ENCODE measurements around the gene IGSF10. TPM values are rescaled to one million over a fixed set of nuclear protein-coding genes. Genes with fewer than 3 reads are reported as not detected.

IGSF10 gene
- total and polyA plus RNA-seq, 4 donors: 0.24 to 1.6 (median 0.73) TPM

DNA sequence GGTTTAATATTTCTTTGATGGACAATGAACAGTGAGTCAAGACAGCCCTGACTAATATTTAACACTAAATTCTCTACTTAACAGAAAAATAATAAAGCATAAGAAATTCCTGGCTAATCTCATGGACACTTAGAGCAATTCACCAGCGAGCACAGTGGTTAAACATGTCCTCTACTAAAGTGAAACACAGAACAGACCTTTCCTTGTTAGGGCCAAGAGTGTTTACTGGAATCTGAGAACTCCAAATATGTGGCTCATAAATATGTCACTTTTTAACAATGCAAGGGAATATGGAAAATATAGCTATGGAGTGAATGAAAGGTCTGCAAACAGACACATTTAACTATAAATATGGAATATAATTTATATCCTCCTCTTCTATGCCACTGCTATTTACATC lies 18.6 kb upstream of the IGSF10 start:
- Histone ChIP-seq H3K4me1 (ENCODE audit: control insufficient read depth in 4 of 4, insufficient read depth in 4 of 4, low read length in 3 of 4) (no peaks in the 10 kb centered on the region), H3K27ac (ENCODE audit: low read depth in 1 of 2, low read length in 2 of 2) (no peak overlapping the region), H3K9me3 (ENCODE audit: control insufficient read depth in 4 of 4, low read length in 3 of 4) (peaks cover 0 to 8% (median 0%) of the 10 kb centered on the region in 4 donors), H3K36me3 (ENCODE audit: control insufficient read depth in 4 of 4, insufficient read depth in 3 of 4, low read depth in 1 of 4, low read length in 3 of 4) (no peaks in the 10 kb centered on the region), H3K27me3 (ENCODE audit: control insufficient read depth in 4 of 4, insufficient read depth in 4 of 4, low read length in 3 of 4) (no peaks in the 10 kb centered on the region), H3K4me3 (ENCODE audit: low read depth in 1 of 3, low read length in 3 of 3) (no peak overlapping the region), H3K9ac (ENCODE audit: low read depth in 1 of 2, low read length in 2 of 2) (no peak overlapping the region)
- DNase-seq (ENCODE audit: low spot score): no peak
- TF ChIP-seq EGR1 (IDR thresholded peaks at IDR 0.05; ENCODE audit: low read depth in 2 of 2) (no peak), TAF1 (conservative IDR thresholded peaks at IDR 0.05) (no peak), GABPA (IDR thresholded peaks at IDR 0.05 in 1 of 2, conservative IDR thresholded peaks at IDR 0.05 in 1 of 2) (no peak), YY1 (IDR thresholded peaks at IDR 0.05) (no peak), RXRA (IDR thresholded peaks at IDR 0.05) (no peak), FOXA1 (IDR thresholded peaks at IDR 0.05) (no peak), HNF4A (conservative IDR thresholded peaks at IDR 0.05) (no peak), SP1 (IDR thresholded peaks at IDR 0.05) (no peak), NR2F2 (IDR thresholded peaks at IDR 0.05) (no peak)
- TF ChIP-seq, protein P1, sequence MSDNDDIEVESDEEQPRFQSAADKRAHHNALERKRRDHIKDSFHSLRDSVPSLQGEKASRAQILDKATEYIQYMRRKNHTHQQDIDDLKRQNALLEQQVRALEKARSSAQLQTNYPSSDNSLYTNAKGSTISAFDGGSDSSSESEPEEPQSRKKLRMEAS (IDR thresholded peaks at IDR 0.05): no peak
- TF ChIP-seq, protein P2, sequence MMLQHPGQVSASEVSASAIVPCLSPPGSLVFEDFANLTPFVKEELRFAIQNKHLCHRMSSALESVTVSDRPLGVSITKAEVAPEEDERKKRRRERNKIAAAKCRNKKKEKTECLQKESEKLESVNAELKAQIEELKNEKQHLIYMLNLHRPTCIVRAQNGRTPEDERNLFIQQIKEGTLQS (IDR thresholded peaks at IDR 0.05): no peak
- WGBS: 1% methylated on average over 1 of the region's 1 CpG

DNA sequence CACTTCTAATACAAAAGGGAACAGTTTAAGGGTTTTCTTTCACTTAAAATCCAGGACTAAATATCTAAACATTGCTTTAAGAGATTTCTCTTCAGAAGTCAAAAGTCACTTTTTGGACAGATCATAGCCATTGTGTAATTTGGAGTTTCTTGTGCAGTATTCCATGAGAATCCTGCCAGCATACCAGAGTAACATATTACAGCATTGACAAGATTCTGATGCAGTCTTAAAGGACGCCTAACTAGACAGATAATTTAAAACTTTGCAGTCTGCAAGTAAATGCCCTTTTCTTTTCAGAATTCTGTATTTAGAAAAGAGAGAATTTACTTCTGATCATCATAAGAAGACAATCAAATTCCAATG lies 17.5 kb upstream of the IGSF10 start:
- no peaks in the 10 kb centered on the region for H3K27me3 ChIP-seq (ENCODE audit: control insufficient read depth in 4 of 4, insufficient read depth in 4 of 4, low read length in 3 of 4)
- H3K9ac ChIP-seq (ENCODE audit: low read depth in 1 of 2, low read length in 2 of 2): no peak overlapping the region
- TF ChIP-seq, protein P3, sequence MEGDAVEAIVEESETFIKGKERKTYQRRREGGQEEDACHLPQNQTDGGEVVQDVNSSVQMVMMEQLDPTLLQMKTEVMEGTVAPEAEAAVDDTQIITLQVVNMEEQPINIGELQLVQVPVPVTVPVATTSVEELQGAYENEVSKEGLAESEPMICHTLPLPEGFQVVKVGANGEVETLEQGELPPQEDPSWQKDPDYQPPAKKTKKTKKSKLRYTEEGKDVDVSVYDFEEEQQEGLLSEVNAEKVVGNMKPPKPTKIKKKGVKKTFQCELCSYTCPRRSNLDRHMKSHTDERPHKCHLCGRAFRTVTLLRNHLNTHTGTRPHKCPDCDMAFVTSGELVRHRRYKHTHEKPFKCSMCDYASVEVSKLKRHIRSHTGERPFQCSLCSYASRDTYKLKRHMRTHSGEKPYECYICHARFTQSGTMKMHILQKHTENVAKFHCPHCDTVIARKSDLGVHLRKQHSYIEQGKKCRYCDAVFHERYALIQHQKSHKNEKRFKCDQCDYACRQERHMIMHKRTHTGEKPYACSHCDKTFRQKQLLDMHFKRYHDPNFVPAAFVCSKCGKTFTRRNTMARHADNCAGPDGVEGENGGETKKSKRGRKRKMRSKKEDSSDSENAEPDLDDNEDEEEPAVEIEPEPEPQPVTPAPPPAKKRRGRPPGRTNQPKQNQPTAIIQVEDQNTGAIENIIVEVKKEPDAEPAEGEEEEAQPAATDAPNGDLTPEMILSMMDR (IDR thresholded peaks at IDR 0.05; ENCODE audit: low read depth, low read length, missing input control): no peak
- TF ChIP-seq, protein P2 (IDR thresholded peaks at IDR 0.05): no peak
- TF ChIP-seq, protein P1 (IDR thresholded peaks at IDR 0.05): no peak
- TF ChIP-seq GABPA (IDR thresholded peaks at IDR 0.05 in 1 of 2, conservative IDR thresholded peaks at IDR 0.05 in 1 of 2): no peak
- no peak overlapping the region for H3K4me3 ChIP-seq (ENCODE audit: low read depth in 1 of 3, low read length in 3 of 3)
- no peak for DNase-seq (ENCODE audit: low spot score)
- peaks cover 0 to 8% (median 0%) of the 10 kb centered on the region in 4 donors for H3K9me3 ChIP-seq (ENCODE audit: control insufficient read depth in 4 of 4, low read length in 3 of 4)
- no peaks in the 10 kb centered on the region for H3K36me3 ChIP-seq (ENCODE audit: control insufficient read depth in 4 of 4, insufficient read depth in 3 of 4, low read depth in 1 of 4, low read length in 3 of 4)
- 74% methylated on average over 1 of the region's 1 CpG for WGBS
- H3K27ac ChIP-seq (ENCODE audit: low read depth in 1 of 2, low read length in 2 of 2): no peak overlapping the region
- no peaks in the 10 kb centered on the region for H3K4me1 ChIP-seq (ENCODE audit: control insufficient read depth in 4 of 4, insufficient read depth in 4 of 4, low read length in 3 of 4)

DNA sequence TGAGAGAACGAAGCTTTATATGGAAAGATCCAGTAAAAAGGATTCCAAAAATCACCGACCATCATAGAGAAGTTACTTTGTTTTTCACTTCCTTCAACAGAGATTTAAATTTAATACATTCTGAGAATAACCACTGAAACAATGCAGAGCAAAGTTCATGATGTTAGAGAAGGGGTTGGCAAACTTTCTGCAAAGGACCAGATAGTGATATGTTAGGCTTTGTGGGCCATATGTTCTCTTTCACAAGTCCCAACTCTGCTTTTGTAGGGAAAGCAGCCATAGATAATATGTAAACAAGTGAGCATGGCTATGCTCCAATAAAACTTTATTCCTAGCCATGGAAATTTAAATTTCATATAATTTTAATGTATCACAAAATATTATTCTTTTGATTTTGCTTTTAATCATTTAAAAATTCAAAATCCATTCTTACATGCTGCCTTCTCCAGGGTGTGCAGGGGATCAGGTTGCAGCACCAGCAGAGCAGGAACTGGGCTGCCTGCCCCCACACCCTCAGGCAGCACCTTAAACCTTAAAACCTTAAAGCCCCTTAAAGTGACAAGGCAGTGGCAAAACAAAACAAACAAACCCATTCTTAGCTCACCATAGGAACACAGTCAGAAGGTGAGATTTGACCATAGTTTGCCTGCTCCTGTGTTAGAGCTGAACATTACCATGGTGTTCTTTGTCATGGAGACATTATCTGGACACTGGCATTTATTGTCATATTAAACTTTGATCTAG lies 16.9 kb upstream of the IGSF10 start:
- Histone ChIP-seq H3K4me3 (ENCODE audit: low read depth in 1 of 3, low read length in 3 of 3) (no peak overlapping the region), H3K9me3 (ENCODE audit: control insufficient read depth in 4 of 4, low read length in 3 of 4) (peaks cover 0 to 8% (median 0%) of the 10 kb centered on the region in 4 donors), H3K4me1 (ENCODE audit: control insufficient read depth in 4 of 4, insufficient read depth in 4 of 4, low read length in 3 of 4) (no peaks in the 10 kb centered on the region), H3K36me3 (ENCODE audit: control insufficient read depth in 4 of 4, insufficient read depth in 3 of 4, low read depth in 1 of 4, low read length in 3 of 4) (no peaks in the 10 kb centered on the region), H3K27me3 (ENCODE audit: control insufficient read depth in 4 of 4, insufficient read depth in 4 of 4, low read length in 3 of 4) (no peaks in the 10 kb centered on the region), H3K27ac (ENCODE audit: low read depth in 1 of 2, low read length in 2 of 2) (no peak overlapping the region), H3K9ac (ENCODE audit: low read depth in 1 of 2, low read length in 2 of 2) (no peak overlapping the region)
- no peak for DNase-seq (ENCODE audit: low spot score)
- WGBS: 86% methylated on average over 2 of the region's 2 CpGs
- TF ChIP-seq NR2F2 (IDR thresholded peaks at IDR 0.05) (no peak), SP1 (IDR thresholded peaks at IDR 0.05) (no peak), TAF1 (conservative IDR thresholded peaks at IDR 0.05) (no peak), FOXA1 (IDR thresholded peaks at IDR 0.05) (no peak), RAD21 (IDR thresholded peaks at IDR 0.05) (no peak), YY1 (IDR thresholded peaks at IDR 0.05) (no peak), FOXA2 (IDR thresholded peaks at IDR 0.05) (no peak), JUND (IDR thresholded peaks at IDR 0.05) (no peak), GABPA (IDR thresholded peaks at IDR 0.05 in 1 of 2, conservative IDR thresholded peaks at IDR 0.05 in 1 of 2) (no peak)
- TF ChIP-seq, protein P1 (IDR thresholded peaks at IDR 0.05): no peak
- TF ChIP-seq, protein P3 (IDR thresholded peaks at IDR 0.05; ENCODE audit: low read depth, low read length, missing input control): no peak
